HEK293 (cell line): ENCODE results near the gene KIF3B.

Source experiments
- ZNF112 ChIP-seq: fragments of 450-650 bp; formaldehyde crosslinking; IDR thresholded peaks from 2 replicates; pipeline ENCODE4 v1.5.0; 2017; ENCODE audit warnings: missing biosample characterization, missing genetic modification characterization
- ZNF138 ChIP-seq: fragments of 450-650 bp; formaldehyde crosslinking; IDR thresholded peaks from 2 replicates; pipeline ENCODE4 v1.5.1; 2016; ENCODE audit warnings: missing biosample characterization, missing genetic modification characterization, borderline replicate concordance
- ZNF324 ChIP-seq: fragments of 450-650 bp; formaldehyde crosslinking; IDR thresholded peaks from 2 replicates; pipeline ENCODE4 v1.5.1; 2016; ENCODE audit warnings: missing biosample characterization, missing genetic modification characterization
- TF ChIP-seq, protein P1 (sequence below): fragments of 450-650 bp; formaldehyde crosslinking; IDR thresholded peaks from 2 replicates; pipeline ENCODE4 v1.5.1; 2016; ENCODE audit warnings: missing biosample characterization, missing genetic modification characterization
- TF ChIP-seq, protein P2 (sequence below): fragments of 450-650 bp; formaldehyde crosslinking; optimal IDR thresholded peaks from 2 replicates; pipeline ENCODE3; 2016; ENCODE audit warnings: missing biosample characterization, mild to moderate bottlenecking, missing genetic modification characterization

DNA sequence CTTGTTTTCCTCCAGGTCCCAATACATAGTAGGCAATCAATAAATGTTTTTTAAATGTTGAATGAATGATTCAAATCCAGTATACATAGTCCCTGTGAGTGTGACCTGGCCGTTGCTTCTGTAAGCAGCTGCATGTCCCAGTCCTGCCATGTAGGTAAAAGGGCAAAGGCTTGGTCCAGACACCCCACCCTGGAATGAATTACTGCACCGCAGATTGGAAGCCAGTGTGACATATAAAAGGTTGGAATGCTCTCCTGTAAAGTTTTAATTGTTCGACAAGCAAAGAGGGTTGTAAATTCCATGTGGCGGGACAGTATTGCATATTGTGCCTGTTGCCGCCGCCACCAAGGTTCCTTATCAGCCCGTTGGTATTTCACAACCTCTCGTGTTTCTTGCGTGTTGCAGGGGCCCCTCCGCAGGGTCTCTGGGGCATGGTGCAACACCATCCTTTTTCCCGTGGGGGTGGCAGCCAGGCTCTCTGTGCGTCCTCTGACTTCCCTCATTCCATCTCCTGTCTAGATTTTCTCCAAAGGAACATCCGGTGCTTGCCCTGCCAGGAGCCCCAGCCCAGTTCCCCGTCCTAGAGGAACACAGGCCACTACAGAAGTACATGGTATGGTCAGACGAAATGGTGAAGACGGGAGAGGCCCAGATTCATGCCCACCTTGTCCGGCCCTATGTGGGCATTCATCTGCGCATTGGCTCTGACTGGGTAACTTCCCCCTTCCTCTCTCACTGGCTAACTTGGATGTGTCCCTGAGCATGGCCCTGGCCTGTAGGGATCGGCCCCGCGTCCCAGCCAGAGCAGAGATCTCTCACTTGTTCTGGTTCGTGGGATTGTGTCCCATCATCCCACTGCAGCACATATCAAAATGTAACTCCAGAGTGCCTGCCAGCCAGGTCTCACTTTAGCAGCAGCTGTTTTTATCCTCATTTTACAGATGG lies 49.4 kb upstream of the KIF3B start:
- TF ChIP-seq ZNF138 (tag by site-specific recombination), result no peak
- TF ChIP-seq ZNF112, result no peak
- TF ChIP-seq ZNF324, result no peak
- TF ChIP-seq, protein P1, sequence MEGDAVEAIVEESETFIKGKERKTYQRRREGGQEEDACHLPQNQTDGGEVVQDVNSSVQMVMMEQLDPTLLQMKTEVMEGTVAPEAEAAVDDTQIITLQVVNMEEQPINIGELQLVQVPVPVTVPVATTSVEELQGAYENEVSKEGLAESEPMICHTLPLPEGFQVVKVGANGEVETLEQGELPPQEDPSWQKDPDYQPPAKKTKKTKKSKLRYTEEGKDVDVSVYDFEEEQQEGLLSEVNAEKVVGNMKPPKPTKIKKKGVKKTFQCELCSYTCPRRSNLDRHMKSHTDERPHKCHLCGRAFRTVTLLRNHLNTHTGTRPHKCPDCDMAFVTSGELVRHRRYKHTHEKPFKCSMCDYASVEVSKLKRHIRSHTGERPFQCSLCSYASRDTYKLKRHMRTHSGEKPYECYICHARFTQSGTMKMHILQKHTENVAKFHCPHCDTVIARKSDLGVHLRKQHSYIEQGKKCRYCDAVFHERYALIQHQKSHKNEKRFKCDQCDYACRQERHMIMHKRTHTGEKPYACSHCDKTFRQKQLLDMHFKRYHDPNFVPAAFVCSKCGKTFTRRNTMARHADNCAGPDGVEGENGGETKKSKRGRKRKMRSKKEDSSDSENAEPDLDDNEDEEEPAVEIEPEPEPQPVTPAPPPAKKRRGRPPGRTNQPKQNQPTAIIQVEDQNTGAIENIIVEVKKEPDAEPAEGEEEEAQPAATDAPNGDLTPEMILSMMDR (tag by site-specific recombination), result no peak
- TF ChIP-seq, protein P2, sequence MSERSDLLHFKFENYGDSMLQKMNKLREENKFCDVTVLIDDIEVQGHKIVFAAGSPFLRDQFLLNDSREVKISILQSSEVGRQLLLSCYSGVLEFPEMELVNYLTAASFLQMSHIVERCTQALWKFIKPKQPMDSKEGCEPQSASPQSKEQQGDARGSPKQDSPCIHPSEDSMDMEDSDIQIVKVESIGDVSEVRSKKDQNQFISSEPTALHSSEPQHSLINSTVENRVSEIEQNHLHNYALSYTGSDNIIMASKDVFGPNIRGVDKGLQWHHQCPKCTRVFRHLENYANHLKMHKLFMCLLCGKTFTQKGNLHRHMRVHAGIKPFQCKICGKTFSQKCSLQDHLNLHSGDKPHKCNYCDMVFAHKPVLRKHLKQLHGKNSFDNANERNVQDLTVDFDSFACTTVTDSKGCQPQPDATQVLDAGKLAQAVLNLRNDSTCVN (tag by site-specific recombination), result no peak
